NCI-H2227 (cell line): ENCODE data around the gene GPC2.
A peak's percentile ranks its signal among the peaks of the same experiment; 100 is the strongest.
"Not testable (repeated sequence)": the region's sequence is repeated elsewhere in the genome, so short reads cannot be mapped to it uniquely, and the experiment has no call there.

Experiments
- DNase-seq: peaks from one replicate; lab custom pipeline; 2025; ENCODE audit not compliant: unreplicated experiment; lab: John Stamatoyannopoulos, UW

The GPC2 gene

DNA sequence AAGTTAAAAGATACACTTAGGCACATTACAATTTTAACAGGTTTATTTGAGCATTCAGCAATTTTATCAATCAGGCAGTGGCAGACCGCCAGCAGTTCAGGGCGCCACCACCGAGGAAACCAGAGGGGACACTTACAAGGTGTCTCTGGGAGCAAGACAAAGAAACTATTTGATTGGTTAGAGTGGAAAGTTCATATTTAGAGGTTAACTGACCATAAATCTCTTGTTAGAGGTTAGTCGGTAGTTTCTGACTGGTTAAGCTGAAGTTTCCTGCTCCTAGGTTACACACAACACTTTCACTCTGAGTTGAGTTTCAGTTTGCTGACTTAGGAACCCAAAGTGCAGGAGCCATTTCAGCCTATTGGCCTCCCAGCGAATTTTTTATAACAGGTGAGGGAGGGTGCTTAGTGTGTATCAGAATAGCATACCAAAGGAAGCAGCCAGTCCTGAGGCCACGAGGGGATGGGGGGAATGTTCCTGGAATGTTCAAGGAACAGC is 31.8 kb upstream of the GPC2 start:
- DNase-seq = no peak

GRCh38 chr7:100204454-100204853 is 27.3 kb upstream of the GPC2 start:
- DNase-seq = no peak

DNA sequence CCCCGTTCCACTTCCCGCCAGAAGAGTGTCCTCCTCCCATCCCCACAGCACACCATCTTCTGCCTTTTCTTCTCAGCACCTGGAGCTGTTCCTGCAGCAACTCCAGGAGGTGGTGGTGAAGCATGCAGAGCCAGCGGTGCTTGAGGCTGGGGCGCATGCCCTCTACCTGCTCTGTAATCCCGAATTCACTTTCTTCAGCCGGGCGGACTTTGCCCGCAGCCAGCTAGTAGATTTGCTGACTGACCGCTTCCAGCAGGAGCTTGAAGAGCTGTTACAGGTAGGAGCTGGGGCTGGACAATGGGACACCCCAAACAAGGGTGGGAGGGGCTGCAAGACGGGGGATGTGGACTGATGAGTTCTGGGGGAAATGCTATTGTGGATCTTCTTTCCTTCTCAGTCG is 23.5 kb upstream of the GPC2 start:
- no peak for DNase-seq

DNA sequence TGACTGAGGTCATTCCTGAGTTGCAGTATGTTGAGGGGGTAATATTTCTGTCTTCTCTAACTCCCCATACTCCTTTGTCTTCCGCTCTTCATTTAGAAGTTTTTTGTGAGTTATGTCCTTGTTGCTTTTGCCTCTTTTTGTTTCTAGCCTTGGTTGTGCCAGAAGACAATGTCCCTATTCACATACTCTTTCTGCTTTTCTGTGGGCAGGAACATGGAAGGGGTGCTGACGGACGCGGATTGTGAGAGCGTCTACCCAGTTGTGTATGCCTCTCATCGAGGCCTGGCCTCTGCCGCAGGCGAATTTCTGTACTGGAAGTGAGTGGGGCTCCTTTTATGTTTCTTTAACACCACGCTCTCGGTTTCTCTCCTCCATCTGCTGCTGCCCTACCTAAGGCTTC is 21.1 kb upstream of the GPC2 start:
- DNase-seq = no peak

DNA sequence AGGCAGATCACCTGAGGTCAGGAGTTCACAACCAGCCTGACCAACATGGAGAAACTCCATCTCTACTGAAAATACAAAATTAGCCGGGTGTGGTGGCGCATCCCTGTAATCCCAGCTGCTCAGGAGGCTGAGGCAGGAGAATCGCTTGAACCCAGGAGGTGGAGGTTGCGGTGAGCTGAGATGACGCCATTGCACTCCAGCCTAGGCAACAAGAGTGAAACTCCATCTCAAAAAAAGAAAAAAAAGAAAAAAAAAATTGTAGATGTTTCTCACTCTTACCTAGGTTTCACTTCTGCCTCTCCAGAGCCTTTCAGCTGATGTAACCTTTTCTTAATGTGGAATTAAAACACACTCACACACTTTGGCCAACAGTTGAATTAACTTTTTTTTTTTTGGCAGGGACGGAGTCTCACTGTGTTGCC is 18.7 kb upstream of the GPC2 start:
- not testable (repeated sequence) for DNase-seq

DNA sequence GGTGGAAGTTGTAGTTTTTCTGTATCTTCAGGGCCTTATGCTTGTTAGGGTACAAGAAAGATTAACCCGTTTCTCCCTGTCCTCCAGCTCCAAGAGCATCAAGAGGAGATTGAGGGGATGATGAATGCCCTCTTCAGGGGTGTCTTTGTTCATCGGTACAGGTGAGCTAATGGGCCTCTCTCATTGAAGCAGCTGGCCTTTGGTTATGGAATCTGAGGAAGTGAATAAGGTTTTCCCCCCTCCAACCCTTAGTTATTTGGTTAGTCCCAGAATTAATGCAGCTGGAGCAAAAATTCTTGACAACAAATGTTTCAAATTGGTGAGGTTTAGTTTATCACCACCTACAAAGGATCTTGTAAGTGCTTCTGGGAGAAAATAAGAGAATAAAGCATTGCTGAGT is 18.0 kb upstream of the GPC2 start:
- no peak for DNase-seq

DNA sequence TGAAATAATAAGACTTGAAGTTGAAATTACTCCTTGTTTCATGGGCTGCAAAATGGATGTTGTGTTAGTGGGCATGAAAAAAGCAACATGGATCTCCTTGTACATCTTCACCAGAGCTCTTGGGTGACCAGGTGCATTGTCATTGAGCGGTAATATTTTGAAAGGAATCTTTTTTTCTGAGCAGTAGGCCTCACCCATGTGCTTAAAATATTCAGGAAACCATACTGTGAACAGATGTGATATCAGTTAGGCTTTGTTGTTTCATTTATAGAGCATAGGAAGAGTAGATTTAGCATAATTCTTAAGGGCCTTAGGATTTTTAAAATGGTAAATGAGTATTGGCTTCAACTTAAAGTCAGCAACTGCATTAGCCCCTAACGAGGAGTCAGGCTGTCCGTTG is 15.8 kb upstream of the GPC2 start:
- no peak for DNase-seq

DNA sequence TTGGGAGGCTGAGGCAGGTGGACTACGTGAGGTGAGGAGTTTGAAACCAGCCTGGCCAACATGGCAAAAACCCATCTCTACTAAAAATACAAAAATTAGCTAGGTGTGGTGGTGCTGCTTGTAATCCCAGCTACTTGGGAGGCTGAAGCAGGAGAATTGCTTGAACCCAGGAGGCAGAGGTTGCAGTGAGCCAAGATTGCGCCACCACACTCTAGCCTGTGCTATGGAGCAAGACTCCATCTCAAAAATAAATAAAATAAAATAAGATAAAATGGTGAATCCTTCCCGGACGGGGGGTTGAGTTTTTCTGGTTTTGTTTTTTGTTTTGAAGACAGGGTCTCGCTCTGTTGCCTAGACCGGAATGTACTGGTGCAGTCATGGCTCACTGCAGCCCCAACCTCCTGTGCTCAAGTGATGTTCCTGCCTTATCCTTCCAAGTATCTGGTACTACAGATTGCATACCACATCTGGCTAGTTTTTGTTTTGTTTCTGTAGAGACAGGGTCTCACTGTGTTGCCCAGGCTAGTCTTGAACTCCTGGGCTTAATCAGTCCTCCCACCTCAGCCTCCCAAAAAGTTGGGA is 15.2 kb upstream of the GPC2 start:
- not testable (repeated sequence) for DNase-seq

- no peak for DNase-seq
Measured at GRCh38 chr7:100191775-100192174, 14.6 kb upstream of the GPC2 start.

DNA sequence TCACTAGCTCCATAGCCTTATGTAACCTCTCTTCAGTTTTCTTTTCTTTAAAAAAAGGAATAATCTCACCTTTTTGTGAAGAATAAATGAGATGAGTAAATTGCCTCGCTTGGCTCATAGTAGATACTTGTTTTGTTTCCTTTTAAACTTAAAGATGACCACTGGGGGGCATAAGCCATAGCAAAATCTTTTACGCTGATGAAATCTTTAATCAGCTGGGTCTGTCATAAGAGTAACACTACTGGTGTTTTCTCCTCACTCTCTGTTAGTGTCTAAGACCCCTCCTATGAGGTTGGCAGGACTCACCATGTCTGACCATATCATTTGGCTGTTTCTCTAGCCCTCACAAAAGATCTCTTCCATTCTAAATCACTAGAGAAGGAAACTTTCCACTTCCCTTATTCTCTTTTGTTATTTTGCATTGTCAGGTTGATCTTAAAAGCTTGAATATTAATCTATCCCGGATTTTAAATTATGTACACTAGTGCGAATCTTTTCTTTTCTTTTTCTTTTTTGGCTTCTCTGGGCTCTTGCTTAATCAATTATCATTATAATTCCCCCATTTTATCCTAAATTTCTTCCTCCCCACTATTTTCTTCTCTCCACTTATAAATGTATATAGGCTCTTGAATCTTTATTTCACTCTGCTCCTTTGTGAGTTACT is 13.0 kb upstream of the GPC2 start:
- DNase-seq = peak; percentile 26

- peak; percentile 24 for DNase-seq
Measured at GRCh38 chr7:100189061-100189460, 11.9 kb upstream of the GPC2 start.

DNA sequence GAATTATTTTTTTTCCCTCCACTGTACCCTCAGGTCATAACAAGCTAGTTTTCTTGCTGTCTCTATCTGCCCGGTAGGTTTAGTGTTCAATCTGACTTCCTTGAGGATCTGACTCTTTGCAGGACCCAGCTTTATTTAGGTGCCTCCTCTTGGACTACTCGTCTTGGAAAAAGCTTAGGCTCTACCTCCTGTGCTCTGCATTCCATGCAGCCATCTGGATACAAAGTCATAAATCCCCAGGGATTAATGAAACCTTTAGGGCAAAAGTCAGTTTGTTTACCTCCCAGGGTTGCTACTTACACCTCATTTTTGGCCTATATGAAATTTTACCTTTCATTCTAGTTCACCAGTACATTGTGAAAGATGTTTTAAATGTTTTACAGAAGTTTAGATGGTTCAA is 8.5 kb upstream of the GPC2 start:
- DNase-seq = no peak

GRCh38 chr7:100183090-100183489 is 5.9 kb upstream of the GPC2 start:
- not testable (repeated sequence) for DNase-seq

GRCh38 chr7:100182616-100183015 is 5.4 kb upstream of the GPC2 start:
- DNase-seq = not testable (repeated sequence)

DNA sequence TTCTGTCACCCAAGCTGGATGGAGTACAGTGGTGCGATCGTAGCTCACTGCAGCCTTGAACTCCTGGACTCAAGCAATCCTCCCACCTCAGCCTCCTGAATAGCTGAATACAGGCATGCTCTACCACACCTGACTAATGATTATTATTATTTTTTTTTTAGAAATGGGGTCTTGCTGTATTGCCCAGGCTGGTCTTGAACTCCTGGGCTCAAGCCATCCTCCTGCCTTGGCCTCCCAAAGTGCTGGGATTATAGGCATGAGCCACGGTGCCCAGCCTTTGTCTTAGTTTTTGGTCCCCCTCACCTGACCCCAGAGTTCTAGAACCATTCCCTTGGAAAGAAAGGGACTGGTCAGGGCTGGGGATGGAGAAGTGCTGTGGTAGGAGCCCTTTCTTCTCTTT is 2.9 kb upstream of the GPC2 start:
- not testable (repeated sequence) for DNase-seq

- DNase-seq = no peak
Measured at GRCh38 chr7:100176096-100177044, 811 bp downstream of the GPC2 start.

DNA sequence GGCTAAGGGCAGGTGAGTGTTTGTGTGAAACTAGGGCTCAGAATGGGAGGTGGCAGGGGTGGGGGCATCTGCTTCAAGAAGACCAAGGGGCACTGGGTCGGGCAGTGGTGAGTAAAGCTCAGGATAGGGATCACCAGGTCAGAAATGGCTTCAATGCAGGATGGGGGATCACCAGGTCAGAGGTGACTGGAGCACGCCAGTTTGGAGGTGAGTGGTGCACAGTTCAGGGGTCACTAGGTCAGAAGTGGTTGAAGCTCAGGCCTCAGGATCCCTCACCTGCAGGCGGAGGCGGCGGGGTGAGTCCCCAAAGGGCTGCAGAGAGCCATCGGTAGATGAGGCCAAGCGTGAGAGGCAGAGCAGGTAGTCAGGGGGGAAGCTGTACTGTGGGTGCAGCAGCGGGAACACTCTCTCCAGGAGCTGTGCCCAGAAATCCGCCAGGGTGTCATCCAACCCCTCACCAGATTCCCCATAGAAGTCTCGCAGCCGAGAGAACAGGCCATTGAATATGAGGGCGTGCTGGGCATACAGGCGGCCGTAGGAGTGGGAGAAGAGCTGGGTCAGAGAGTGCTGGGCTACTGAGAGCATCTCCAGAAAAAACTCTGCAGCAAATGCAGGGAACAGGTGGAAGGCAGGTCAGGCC is 1.8 kb downstream of the GPC2 start:
- no peak for DNase-seq

DNA sequence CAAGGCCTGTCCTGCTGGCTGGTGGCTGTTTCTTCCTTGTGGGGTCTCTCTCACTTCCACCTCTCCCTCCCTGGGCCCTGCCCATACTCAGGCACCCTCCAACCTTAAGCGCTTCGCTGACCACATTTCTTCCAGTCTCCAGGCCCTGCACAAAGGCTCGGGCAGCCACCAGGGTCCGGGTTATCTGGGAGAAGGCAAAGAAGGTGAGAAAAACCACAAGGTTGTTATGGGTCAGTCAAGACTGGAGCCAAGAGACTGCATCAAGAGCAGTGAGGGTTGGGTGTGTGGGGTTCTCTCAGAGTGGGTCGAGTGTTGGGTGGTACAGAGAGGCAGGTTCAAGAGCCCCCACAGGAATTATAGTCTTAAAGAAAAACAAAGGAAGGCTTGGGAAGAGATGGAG is 2.6 kb downstream of the GPC2 start:
- DNase-seq = no peak

- no peak for DNase-seq
Measured at GRCh38 chr7:100173806-100174495, 3.2 kb downstream of the GPC2 start.

GRCh38 chr7:100171840-100172239 is 5.3 kb downstream of the GPC2 start:
- DNase-seq = no peak
